Stimulated activated CD8-positive, alpha-beta memory T cell treated with anti-CD3 and anti-CD28 coated beads, Interleukin-12 subunit alpha, Interleukin-12 subunit beta, amount 100 ng/mL, for 24 hours (primary cell): Measurements from ENCODE around the gene TTC24.

Source experiments
- DNase-seq: peaks from one replicate; pipeline ENCODE4 v3.0.0-alpha.2; 2020; ENCODE audit errors: extremely low read depth

The TTC24 gene

DNA sequence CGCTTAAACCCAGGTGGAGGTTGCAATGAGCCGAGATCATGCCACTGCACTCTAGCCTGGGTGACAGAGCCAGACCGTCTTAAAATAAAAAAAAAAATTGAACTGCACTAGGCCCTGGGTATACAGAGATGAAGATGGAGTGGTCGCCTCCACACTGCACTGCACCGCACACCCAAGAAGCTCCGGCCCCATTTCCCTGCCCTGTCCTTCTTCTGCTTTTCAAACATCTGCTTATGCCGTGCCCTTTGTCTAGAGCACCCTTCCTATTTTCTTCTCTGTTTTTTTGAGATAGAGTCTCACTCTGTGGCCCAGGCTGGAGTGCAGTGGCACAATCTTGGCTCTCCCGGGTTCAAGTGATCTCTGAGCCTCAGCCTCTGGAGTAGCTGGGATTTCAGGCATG is 24.6 kb upstream of the TTC24 start:
- no peak for DNase-seq

DNA sequence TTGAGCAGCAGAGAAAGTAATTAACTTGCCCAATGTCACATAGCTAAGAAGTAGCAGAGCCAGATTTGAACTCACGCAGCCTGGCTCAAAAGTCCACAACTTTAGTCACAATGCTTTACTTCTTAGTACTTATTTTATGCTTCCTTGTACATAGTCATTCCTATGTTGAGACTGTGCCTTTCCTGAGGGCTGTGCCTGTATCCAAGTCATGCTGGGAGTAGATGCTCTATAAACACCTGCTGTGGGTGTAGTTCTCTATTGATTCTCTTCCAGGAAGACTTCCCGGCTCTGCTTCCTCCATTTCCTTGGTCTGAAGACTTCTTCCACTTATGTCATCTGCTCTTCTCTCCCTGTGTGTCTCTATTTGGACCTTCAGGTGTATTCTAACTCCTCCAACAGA is 23.8 kb upstream of the TTC24 start:
- no peak for DNase-seq

DNA sequence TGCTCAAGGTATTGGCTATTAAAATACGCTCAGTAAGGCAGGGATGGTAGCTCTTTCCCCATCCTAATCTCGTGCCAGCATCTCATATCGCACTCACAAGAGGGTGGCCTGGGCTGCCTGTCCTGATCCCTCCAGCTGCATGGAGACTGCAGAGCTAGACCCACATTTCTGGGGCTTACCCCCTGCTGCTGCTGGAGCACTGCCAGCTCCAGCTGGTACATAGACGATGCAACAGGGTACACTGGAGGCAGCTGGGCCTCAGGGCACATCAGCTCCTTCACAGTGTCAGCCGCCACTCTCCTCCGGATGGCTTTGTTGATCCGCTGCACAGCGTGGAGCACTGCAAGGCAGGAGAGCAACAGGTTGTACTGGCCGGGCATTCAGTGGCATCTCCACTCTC is 23.2 kb upstream of the TTC24 start:
- DNase-seq, result no peak

DNA sequence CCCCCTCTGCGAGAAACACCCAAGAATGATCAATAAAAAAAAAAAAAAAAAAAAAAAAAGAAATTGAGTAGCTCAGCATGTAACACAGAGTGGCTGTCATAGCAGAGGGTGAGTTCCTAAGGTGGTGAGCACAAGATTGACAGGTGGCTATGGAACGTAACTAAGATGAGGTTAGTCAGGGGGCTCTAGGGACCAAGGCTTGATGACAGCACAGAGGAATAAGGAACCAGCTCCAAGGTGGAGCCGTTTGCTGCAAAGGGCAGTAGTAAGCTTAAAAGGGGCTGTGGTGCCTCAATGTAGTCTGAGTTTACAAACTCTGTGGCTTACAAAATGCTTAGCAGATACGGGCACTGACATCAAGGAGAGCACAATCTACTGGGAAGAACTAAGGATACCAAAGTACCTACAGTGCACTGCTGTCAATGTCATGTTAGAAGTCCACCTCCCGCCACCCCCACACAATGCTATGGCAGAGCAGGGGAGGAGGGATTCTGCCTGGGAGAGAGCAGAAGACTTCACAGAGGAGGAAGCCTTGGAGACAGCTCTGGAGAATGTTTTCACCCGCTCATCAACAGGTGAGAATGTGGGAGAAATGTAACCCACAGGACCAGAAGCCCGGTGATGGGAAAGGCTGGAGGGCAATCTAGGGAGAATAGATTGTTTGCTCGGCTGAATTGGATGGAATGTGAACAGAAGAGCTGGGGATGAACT is 20.3 kb upstream of the TTC24 start:
- no peak for DNase-seq

DNA sequence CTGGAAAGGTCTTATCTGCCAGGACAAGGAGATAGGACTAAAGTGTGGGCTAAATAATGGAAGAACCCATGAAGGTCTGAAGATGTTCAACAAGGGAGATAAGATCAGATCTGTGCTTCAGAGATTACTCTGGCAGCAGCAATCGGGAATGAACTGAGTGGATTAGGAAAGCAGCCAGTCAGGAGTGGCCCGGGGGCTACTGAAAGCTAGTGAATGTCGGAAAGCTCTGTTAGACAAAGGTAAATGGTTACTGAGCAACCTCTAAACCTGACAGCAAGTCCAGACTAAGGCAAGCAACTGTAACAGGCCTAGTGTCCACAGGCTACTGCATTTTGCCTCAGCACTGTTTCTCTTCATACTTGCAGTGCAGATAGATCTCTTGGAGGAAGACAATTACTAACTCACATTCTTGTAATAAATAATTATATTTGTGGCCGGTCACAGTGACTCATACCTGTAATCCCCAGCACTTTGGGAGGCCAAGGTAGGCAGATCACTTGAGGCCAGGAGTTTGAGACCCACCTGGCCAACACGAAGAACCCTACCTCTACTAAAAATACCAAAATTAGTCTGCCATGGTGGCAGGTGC is 19.6 kb upstream of the TTC24 start:
- no peak for DNase-seq

DNA sequence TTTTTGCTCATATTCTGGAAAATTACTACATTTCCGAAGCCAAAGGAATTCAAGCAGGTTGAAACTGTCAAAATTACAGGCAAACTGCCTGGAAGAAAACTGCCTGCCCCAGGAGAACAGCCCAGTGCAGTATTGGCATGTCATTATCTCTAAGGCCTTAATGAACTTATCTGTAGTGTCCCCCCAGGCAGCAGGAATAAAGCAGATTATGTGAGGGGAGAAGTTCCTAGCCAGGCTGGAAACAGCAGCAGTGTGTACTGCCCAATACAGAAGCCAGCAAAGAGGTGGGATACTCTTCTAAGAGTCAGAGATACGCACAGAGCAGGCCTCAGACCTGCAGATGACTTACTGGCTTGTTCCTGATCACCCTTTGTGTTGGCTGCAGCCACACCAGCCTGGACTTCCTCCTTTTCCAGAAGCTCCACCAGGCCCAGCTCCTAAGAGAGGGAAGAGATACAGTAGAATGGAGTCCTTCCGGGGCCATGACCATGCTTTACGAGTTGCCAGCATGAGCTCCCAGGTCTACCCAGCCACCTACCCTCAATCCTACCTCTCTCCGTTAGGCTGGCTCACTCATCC is 18.8 kb upstream of the TTC24 start:
- DNase-seq, result no peak

DNA sequence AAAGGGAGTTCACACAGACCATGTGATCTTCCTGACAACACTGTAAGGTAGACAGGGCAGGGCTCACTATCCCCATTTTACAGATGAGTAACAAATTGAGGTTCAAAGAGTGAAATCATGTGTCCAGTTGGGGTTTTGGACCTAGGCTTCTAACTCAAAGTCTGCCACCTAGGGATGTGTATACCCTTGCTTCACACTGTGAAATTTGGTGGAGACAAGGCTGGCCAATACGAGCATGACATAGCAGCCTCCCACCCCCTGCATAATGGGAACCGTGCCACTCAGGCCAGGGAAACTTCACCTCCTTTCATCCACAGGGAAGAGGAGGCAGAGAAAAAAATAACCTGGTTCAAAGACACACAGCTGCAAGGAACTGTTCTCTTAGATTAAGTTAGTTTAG is 14.0 kb upstream of the TTC24 start:
- no peak for DNase-seq

DNA sequence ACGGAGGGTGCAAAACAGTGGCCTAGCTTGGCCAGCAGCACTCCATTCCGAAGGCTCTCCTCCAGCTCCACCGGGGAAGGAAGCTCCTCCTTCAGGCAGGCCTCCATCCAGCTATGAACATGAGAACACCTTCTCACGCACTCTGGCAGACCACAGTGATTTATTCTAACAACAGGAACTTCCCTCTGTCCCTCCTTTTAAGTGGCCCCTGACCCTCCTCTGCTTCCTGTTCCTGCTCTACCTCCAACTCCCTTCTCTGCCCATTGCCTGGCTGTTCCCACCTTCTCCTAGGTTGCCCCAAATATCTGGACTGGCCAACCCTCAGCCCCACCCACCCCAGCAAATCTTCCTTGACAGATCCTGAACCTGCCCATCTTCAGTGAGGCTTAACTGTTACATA is 13.1 kb upstream of the TTC24 start:
- DNase-seq, result no peak

DNA sequence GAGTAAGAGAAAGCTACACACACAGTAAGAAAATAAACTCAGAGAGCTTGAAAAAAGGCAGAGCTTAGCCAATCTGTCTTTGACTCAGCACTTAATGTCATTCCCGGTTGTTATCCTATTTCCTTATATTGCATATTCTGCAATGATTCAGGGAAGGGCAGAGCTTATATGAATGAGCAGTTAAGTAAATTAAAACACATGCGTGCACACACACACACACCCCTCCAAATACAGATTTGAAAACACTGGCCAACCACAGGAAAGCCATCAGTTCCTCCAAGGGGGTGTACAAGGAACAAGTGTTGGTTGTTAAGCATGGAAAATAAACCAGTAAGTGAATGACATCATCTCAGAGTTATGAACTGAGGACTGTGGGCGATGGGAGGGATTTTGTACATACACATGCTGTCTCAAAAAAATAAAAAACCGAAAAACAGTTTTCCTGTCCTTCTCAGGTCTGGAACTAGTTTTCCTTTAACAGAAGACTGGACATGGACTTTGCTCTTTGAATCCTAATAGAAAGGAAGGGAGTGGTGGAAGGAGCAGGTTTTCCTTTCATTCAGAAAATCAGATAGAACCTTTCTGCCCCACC is 8.2 kb upstream of the TTC24 start:
- DNase-seq, result no peak

DNA sequence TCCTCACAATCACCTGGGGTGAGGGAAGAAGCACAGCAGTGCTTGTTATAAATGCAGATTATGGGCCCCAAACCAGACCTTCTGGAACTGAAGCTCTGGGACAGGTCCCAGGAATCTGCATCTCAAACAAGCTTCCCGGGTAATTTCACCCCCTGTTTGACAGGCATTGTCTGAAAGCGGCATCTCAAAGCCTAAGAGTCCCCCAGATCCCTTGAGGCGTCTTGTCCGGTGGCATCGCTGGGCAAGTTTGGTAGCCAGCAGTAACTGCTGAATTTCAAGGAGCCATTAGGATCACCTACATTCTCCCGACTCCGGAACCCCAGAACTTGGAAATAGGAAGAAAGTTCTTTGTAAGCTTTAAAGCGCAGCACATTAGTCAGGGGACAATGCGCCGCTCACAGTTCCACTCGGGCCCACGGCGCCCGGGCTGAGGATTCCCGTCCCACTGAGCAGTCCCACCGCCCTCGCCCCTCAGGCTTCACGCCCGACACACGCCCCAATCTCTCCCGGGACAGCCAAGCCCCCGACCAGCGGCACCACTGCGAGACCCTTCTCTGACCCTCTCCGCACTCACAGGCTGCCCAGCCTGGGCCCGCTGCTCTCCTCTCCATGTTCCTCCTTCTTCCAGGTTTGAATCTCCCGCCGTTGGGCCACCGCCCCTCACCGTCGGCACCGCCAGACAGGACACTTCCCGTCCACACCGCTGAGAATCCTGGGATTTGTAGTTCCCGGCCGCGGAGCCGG is 7.4 kb upstream of the TTC24 start, which contains the start of gene IQGAP3:
IQGAP3 (minus strand) TSS at position 647 of the 744 bp plus-strand sequence; CDS start at position 611, 36 bp downstream.
- peak; percentile 33 for DNase-seq

DNA sequence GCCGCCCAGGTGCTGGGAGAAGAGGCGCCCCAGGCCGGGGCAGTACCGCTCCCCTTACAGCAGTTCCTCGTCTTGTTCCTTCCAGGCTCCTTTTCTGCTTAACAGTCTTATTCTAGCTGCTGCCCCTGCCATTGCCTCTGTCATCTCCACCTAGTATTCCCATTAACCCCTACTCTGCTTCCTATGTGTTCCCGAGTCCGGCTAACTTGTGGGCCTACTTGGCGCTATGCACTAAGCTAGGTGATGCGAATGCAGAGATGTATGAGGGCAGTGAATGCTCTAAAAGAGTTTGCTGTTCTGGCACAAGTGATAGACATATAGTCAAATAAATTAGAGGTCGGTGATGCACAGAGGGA is 6.9 kb upstream of the TTC24 start:
- no peak for DNase-seq

DNA sequence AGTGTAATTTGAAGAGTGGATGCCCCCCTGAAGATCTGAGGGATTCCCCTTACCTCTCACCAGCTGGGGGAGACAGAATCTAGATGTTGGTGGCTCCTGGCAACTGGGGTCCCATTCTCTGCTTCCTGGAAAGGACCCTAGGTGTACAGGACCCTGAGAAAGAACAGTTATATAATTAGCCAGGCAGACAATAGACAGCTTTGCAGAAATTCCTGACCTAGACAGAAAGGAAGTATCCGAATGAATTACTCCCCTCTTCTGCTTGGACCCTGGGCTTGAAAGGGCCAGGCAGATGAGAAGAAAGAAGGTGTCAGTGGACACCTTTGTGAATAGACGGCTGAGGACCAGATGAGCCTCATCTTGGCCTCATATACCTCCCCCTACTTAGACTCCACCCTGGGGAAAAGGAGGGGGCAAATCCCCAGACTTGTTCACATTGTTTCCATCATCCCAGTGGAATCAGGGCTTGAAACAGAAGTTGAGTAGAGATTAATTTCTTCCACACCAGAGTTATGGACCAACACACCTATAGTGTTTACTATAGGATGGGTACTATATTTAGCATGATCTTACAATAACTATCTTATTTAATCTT is 5.4 kb upstream of the TTC24 start:
- no peak for DNase-seq

DNA sequence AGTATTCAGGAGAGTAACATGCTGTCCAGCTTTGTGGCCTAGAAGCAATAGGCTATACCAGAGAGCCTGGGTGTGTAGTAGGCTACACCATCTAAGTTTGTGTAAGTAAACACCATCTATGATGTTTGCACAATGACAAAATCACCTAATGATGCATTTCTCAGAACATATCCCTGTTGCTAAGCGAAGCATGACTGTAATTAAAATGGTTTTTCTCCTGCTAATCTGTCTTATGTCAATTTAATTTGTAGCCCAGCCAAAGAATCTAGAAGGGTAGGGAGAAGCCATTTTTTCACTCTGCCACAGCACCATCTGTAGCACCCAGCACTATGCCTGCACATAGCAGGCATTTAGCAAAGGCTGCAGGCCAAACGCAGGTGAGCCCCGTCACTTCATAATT is 2.0 kb upstream of the TTC24 start:
- no peak for DNase-seq

DNA sequence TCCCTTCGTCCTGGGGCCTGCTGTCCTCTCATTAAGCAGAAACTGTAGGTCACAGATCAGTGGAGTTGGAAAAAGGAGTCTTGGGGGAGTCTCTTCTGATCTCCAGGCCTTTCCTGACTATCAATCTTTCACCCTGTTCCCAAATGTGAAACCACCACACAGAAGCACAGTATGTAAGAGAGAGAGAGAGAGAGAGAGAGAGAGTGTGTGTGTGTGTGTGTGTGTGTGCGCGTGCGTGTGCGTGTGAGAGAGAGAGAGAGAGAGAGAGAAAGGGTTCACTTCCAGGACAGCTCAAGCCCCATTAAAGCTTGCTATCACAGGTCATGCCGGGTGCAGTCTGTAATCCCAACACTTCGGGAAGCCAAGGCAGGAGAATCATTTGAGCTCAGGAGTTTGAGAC is 1.5 kb upstream of the TTC24 start:
- DNase-seq, result no peak

DNA sequence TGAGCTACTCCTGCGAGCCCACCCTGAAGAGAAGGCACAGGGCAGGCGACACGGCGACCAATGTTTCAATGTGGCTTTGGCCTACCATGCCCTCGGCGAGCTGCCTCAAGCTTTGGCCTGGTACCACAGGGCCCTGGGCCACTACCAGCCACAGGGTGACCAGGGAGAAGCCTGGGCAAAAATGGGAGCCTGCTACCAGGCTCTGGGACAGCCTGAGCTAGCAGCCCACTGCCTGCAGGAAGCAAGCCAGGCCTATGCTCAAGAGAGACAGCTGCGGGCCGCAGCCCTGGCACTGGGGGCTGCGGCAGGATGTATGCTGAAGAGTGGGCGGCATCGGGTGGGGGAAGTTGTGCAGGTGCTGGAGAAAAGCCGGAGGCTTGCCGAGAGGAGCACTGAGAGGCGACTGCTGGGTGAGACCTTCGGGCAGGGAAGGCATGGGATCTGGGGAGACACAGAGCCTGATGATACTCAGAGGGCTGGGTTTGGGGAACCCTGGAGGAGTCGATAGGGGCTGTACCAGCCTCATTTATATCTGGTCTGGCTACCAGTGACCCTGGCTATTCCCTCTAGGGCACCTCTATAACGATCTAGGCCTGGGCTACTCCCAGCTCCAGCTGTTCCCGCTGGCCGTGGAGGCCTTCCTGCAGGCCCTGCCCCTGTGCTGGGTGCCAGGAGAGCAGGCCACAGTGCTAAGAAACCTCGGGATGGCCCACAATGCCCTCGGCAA is 2.3 kb downstream of the TTC24 start:
- no peak for DNase-seq

DNA sequence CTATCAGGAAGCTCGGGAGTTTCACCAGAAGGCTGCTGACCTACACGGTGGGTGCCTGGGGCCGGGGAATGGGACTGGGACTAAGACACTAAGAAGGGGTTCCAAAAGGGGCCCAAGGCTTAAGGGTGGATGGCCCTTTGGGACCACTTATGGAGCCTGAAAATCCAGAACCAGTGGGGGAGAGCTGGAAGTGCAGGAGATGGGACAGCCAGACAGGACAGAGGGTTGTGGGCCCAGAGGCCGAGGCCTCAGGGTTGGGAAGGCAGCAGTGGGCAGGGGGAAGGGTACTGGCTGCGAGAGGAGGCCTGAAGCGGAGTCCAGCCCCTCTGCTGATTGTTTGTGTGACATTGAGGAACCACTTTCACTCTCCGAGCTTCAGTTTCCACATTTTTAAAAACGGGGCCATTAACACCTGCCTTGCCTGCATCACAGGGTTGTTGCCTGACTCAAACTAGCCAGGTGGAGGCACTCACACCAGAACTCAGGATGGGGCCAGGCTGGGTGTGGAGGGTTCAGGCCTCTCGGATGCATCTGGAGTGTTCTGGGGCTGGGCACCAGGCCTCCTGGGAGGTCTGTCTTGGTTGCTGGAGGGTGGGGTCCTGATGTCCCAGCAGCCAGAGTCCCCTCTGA is 3.0 kb downstream of the TTC24 start:
- DNase-seq, result no peak

DNA sequence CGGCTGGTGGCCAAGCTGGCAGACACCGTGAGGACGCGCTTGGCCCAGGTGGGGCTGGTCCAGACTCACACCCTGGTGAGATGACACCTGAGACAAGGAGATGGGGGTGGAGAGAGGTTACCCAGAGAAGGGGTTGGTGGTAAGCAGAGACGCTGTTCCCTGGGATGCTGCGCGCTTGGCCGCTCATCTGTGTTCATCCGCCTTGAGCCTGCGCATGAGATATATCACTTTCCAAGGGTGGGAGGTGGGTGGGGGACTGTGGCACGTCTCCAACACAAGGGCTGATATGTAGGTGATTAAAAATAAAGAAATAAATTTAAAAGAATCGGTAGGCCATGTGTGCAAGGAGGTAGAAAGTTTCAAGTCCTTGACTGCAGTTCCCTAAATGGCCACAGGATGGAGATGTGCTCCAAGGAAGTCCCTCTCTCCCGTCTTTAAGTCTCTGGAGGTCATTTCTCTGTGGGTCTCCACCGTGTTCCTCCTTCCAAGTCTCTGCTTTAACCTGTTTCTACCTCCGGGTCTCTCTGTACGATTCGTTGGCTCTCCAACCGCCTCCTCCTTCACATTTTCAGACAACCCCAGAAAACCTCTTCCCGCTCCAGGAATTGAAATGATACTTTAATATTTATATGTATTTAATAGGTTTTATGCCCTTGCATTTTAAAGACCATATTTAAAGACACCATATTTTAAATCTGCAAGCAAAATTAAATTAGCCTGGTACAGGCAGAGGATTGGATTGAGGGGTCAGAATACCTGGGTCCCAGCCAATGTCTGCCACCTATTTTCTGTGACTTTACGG is 4.5 kb downstream of the TTC24 start:
- DNase-seq, result no peak

DNA sequence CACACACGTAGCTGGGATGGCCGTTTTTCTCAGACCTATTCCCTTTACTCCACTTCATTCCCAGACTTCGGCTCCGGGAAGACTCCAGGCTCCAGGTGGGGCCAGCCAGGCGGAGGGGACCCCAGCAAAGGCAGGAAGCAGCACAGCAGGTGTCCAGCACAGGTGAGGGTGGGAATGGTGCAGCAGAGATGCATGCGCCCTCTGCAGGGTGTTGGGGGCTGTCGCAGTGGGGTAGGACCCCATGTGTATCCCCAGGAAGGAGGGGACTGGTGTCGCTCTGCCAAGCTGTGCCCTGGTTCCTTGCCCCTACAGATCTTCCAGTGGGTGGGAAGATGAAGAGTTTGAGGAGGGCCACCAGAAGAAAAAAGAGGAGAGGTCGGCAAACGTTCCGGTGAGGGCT is 5.3 kb downstream of the TTC24 start:
- no peak for DNase-seq

DNA sequence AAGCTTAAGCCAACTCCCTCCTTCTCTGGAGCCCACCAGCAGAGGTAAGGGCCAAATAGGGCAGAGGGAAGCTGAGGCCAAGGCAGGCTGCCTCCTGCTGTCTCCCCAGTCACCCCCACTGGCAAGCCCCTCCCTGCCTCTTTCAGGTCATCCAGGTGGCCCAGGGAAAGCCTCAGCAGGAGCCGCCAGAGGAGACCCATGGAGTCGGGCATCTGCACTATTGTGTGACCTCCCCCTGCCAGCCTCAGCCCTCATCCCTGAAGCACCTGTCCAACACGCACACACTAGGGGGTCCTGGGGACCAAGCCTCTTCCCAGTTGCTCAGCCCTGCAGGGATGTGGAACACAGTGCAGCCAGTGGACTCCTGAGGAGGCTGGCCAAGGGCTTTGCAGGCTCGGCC is 6.8 kb downstream of the TTC24 start:
- no peak for DNase-seq

DNA sequence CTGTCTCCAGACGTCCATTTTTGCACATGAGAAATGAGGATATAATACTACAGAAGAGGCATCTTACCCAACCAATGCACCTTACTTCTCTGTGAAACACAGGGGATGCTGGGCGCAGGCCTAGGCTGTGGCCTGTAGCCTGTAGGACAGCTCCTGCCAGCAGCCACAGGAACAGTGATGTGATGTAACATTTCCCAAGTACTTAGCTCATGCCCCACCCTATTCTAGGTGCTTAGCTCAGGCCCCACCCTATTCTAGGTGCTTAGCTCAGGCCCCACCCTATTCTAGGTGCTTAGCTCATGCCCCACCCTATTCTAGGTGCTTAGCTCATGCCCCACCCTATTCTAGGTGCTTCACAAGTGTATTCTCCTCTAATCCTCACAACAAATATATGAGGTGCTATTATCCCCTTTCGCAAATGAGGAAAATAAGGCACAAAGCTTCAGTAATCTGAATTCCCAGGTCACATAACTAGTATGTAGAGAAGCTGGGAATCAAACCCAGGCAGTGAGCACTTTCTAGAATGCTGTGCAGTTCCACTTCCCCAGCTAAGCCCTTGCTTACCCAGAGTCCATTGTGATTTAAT is 7.5 kb downstream of the TTC24 start:
- DNase-seq, result no peak
